Measurements from ENCODE around the gene PLD1. TPM values are rescaled to one million over a fixed set of nuclear protein-coding genes. Genes with fewer than 3 reads are reported as not detected.

PLD1 gene
- total RNA-seq, 1 donor from 2014 or later: 0.21 TPM

DNA sequence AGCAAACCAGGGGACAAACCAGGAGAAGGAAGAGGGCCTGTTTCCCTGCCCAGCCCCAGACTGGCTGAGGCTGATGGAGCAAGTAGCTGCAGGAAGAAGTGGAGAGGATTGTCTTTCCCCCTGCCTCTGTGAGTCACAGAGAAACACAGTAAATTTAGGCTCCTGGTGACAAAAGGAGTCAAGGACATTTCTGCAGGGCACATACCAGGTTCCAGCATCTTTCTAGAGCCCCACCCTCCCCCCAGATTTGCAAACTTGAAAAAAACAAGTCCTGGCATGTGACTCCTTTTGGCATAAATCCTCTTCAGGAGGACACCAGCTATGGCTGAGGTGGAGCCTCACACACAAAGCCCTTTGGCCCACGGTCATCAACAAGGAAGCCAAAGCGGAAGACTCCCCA is 17.8 kb downstream of the PLD1 start:
- no peaks in the 10 kb centered on the region for H3K9me3 Mint-ChIP-seq
- Histone ChIP-seq H3K27ac (no peak overlapping the region), H3K79me2 (ENCODE audit: low read depth) (no peaks in the 10 kb centered on the region), H4K20me1 (ENCODE audit: low read depth) (no peaks in the 10 kb centered on the region), H3K36me3 (no peaks in the 10 kb centered on the region), H3F3A (ENCODE audit: low read depth) (no peaks in the 10 kb centered on the region), H3K9ac (no peak overlapping the region), H3K4me2 (no peak overlapping the region), H3K4me3 (no peak overlapping the region), H3K27me3 (no peaks in the 10 kb centered on the region), H3K9me3 (ENCODE audit: low read depth) (no peaks in the 10 kb centered on the region), H3K4me1 (peaks cover 7% of the 10 kb centered on the region), H2AFZ (replicated peaks) (no peak overlapping the region)
- TF ChIP-seq EZH2 (IDR thresholded peaks at IDR 0.05) (no peak), EZH2phosphoT487 (IDR thresholded peaks at IDR 0.05) (no peak)
- TF ChIP-seq, protein P1, sequence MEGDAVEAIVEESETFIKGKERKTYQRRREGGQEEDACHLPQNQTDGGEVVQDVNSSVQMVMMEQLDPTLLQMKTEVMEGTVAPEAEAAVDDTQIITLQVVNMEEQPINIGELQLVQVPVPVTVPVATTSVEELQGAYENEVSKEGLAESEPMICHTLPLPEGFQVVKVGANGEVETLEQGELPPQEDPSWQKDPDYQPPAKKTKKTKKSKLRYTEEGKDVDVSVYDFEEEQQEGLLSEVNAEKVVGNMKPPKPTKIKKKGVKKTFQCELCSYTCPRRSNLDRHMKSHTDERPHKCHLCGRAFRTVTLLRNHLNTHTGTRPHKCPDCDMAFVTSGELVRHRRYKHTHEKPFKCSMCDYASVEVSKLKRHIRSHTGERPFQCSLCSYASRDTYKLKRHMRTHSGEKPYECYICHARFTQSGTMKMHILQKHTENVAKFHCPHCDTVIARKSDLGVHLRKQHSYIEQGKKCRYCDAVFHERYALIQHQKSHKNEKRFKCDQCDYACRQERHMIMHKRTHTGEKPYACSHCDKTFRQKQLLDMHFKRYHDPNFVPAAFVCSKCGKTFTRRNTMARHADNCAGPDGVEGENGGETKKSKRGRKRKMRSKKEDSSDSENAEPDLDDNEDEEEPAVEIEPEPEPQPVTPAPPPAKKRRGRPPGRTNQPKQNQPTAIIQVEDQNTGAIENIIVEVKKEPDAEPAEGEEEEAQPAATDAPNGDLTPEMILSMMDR (IDR thresholded peaks at IDR 0.05): no peak
- peaks cover 25% of the 10 kb centered on the region for H3K4me1 Mint-ChIP-seq
- peak overlapping the region; percentile 21 for H3K4me3 Mint-ChIP-seq
- no peak for DNase-seq (ENCODE audit: low spot score)
- no peak overlapping the region for H3K27ac Mint-ChIP-seq
- no peaks in the 10 kb centered on the region for H3K36me3 Mint-ChIP-seq
- H3K27me3 Mint-ChIP-seq (ENCODE audit: insufficient read depth, low read depth): peaks cover 7% of the 10 kb centered on the region

DNA sequence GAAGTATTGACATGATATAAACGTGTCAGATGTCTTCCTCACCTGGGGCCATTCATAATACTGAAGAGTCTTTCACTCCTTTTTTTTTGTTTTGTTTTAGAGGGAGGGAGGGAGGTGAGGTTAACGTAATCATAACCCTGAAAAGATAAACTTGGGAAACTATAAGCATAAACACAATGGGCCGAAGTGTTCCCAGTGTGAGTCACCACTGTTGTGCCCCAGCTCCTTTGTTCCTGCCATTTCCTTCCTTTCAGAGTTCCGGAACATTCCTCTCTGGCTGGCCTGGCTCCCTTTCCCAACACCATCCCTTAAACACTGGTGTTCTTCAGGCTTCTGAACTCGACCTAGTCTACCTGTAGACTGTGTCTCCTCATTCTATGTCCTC is 18.6 kb downstream of the PLD1 start:
- DNase-seq (ENCODE audit: low spot score): no peak
- Histone ChIP-seq H2AFZ (replicated peaks) (no peak overlapping the region), H3K27me3 (no peaks in the 10 kb centered on the region), H3K4me3 (no peak overlapping the region), H3F3A (ENCODE audit: low read depth) (no peaks in the 10 kb centered on the region), H3K27ac (no peak overlapping the region), H3K9me3 (ENCODE audit: low read depth) (no peaks in the 10 kb centered on the region), H3K79me2 (ENCODE audit: low read depth) (no peaks in the 10 kb centered on the region), H3K4me1 (peaks cover 7% of the 10 kb centered on the region), H3K4me2 (no peak overlapping the region), H3K36me3 (no peaks in the 10 kb centered on the region), H3K9ac (no peak overlapping the region), H4K20me1 (ENCODE audit: low read depth) (no peaks in the 10 kb centered on the region)
- peaks cover 2% of the 10 kb centered on the region for H3K9me3 Mint-ChIP-seq
- H3K4me1 Mint-ChIP-seq: peaks cover 25% of the 10 kb centered on the region
- no peak overlapping the region for H3K4me3 Mint-ChIP-seq
- H3K27ac Mint-ChIP-seq: no peak overlapping the region
- H3K36me3 Mint-ChIP-seq: peaks cover 2% of the 10 kb centered on the region
- TF ChIP-seq, protein P1 (IDR thresholded peaks at IDR 0.05): no peak
- no peak for TF ChIP-seq EZH2 (IDR thresholded peaks at IDR 0.05)
- TF ChIP-seq EZH2phosphoT487 (IDR thresholded peaks at IDR 0.05): no peak
- H3K27me3 Mint-ChIP-seq (ENCODE audit: insufficient read depth, low read depth): peaks cover 11% of the 10 kb centered on the region

DNA sequence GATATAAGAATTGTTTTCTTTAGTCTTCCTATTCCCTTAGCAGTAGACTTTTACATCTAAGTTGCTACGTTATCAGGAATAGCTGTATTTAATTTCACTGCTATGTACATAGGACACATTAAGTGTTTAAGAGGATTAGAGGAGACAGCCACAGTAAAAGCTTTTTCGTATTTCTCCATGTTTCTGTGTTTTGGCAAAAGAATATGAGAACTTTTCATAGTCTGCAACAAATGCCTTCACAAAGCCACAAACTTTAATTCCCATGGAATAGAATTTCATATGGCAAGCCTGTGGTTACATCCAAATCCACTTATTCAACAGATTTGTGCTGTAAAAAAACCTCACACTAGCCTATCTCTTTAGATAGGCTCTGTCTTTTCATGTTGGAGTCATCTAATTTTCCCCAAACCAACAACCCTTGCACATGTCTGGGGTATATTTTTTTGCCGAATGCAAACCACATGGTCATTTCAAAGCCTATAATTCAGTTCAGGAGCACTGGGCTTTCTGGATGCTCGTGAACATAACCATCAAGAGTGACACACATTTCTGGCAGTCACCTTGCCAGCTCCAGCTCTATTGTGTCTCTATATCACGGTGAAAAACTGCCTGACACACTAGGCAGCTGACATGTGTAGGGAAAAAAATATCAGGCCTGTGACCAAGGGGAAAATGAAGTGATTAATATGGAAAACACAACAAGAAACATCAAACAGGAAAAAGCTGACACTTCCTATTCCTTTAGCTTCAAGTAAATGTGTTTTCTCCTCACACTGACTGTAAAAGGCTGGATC is 19.2 kb downstream of the PLD1 start:
- H3F3A ChIP-seq (ENCODE audit: low read depth): no peaks in the 10 kb centered on the region
- H3K4me3 ChIP-seq: no peak overlapping the region
- H3K36me3 ChIP-seq: no peaks in the 10 kb centered on the region
- Mint-ChIP-seq H3K27me3 (ENCODE audit: insufficient read depth, low read depth) (peaks cover 12% of the 10 kb centered on the region), H3K4me1 (peaks cover 25% of the 10 kb centered on the region), H3K4me3 (no peak overlapping the region), H3K36me3 (peaks cover 2% of the 10 kb centered on the region), H3K9me3 (peaks cover 2% of the 10 kb centered on the region), H3K27ac (no peak overlapping the region)
- no peak for TF ChIP-seq EZH2phosphoT487 (IDR thresholded peaks at IDR 0.05)
- TF ChIP-seq, protein P1 (IDR thresholded peaks at IDR 0.05): no peak
- no peak for TF ChIP-seq EZH2 (IDR thresholded peaks at IDR 0.05)
- no peak overlapping the region for H3K27ac ChIP-seq
- H2AFZ ChIP-seq (replicated peaks): no peak overlapping the region
- H3K4me2 ChIP-seq: no peak overlapping the region
- DNase-seq (ENCODE audit: low spot score): no peak
- H3K9ac ChIP-seq: no peak overlapping the region
- peaks cover 7% of the 10 kb centered on the region for H3K4me1 ChIP-seq
- no peaks in the 10 kb centered on the region for H3K27me3 ChIP-seq
- H3K79me2 ChIP-seq (ENCODE audit: low read depth): no peaks in the 10 kb centered on the region
- no peaks in the 10 kb centered on the region for H4K20me1 ChIP-seq (ENCODE audit: low read depth)
- no peaks in the 10 kb centered on the region for H3K9me3 ChIP-seq (ENCODE audit: low read depth)
